Stromal cell of bone marrow (primary cell): ENCODE results near the gene GNE.

ENCODE experiments used
- DNase-seq: peaks from one replicate; pipeline ENCODE4 v3.0.0-alpha.2; 2012; ENCODE audit warnings: low read depth

Gene GNE

DNA sequence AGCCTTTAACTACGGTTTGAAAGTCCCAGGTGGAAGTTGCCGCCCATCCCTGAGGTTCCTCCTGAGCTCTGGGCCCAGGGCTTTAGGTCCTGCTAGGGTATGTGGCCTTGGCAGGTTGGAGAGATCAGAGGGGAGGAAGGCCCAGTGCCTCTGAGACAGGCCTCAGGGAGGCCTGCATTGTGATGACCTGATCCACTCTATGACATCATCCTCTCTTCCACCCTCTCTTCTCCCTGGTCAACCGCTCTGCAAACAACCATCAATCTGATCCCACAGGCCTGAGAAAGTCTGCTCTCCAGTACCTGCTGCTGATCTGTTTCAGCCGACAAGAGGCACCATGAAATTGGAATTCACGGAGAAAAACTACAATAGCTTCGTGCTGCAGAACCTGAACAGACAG lies 89.1 kb downstream of the GNE start, which contains the start of gene CCIN:
CCIN (plus strand) TSS at position 223 of the 400 bp plus-strand sequence; CDS start at position 338, 115 bp downstream.
- DNase-seq, result no peak

DNA sequence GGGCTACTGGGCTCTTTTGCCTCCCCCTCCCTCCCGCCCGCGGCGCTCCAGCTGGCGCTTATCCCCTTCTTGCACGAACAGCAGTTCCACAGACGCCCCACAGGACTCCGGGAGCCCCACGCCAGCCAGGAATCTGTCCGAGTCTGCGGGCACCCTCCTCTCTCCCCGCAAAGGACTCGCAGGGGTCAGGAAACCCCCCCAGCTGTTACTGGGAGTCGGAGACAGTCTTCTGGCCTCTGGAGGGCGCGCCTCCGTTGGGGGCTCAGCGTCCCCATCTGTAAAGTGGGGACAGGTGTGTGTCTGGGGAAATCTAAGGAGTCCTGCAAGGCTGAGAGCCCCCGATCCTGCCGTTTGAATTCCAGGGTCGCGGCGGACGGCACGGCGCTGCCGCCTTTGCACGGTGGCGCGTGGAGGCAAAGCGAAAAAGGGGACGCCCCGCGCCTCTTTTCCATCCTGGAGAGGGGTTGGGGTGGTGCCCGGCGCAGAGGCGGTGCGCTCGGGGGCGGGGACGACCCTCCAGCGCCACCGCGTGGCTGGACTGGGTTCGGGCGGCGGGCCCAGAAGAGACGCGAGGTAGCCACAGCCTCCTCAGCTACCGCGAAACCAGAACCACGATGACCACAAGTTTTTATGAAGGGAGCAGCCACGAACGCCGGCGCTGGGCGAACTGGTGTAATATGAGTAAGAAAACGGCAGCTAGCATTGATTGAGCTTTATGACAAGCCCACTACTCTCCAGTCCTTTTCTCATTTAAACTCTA lies 91.9 kb downstream of the GNE start:
- peak; percentile 67 for DNase-seq

GRCh38 chr9:36165826-36166167 lies 92.5 kb downstream of the GNE start:
- DNase-seq, result no peak

GRCh38 chr9:36164989-36165388 lies 93.3 kb downstream of the GNE start:
- DNase-seq, result no peak
